ENCODE results near the gene PHC3.
A peak's percentile ranks its signal among the peaks of the same experiment; 100 is the strongest.

- TF ChIP-seq, protein P1, sequence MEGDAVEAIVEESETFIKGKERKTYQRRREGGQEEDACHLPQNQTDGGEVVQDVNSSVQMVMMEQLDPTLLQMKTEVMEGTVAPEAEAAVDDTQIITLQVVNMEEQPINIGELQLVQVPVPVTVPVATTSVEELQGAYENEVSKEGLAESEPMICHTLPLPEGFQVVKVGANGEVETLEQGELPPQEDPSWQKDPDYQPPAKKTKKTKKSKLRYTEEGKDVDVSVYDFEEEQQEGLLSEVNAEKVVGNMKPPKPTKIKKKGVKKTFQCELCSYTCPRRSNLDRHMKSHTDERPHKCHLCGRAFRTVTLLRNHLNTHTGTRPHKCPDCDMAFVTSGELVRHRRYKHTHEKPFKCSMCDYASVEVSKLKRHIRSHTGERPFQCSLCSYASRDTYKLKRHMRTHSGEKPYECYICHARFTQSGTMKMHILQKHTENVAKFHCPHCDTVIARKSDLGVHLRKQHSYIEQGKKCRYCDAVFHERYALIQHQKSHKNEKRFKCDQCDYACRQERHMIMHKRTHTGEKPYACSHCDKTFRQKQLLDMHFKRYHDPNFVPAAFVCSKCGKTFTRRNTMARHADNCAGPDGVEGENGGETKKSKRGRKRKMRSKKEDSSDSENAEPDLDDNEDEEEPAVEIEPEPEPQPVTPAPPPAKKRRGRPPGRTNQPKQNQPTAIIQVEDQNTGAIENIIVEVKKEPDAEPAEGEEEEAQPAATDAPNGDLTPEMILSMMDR (IDR thresholded peaks at IDR 0.05), result peak in 1 of 6 experiments; percentile 8
- TF ChIP-seq POLR2A (IDR thresholded peaks at IDR 0.05) (no peak), POLR2AphosphoS5 (IDR thresholded peaks at IDR 0.05) (no peak)
These were observed 64.4 kb downstream of the PHC3 start for GRCh38 chr3:170117134-170117533.
